Measurements from ENCODE around the gene EIF4A3.

DNA sequence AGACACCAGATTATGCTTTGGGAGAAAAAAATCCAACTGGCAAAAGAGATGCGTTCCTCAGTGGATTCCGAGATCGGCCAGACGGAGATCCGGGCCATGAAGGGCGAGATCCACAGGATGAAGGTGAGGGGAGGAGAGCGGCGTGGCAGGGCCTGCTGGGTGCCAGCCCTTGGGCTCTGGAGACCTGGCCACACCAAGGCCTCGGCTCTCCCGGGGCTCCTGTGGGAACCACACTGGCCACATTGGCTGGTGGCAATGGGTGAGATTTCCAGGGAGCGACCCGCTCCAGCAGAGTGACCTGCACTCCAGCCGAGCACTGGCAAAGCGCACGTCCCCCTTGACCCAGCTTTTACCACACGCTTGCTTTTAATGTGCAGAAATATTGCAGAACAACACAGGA lies 57.2 kb downstream of the EIF4A3 start:
- TF ChIP-seq POLR2A (IDR thresholded peaks at IDR 0.05), result no peak
- TF ChIP-seq, protein P1, sequence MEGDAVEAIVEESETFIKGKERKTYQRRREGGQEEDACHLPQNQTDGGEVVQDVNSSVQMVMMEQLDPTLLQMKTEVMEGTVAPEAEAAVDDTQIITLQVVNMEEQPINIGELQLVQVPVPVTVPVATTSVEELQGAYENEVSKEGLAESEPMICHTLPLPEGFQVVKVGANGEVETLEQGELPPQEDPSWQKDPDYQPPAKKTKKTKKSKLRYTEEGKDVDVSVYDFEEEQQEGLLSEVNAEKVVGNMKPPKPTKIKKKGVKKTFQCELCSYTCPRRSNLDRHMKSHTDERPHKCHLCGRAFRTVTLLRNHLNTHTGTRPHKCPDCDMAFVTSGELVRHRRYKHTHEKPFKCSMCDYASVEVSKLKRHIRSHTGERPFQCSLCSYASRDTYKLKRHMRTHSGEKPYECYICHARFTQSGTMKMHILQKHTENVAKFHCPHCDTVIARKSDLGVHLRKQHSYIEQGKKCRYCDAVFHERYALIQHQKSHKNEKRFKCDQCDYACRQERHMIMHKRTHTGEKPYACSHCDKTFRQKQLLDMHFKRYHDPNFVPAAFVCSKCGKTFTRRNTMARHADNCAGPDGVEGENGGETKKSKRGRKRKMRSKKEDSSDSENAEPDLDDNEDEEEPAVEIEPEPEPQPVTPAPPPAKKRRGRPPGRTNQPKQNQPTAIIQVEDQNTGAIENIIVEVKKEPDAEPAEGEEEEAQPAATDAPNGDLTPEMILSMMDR (IDR thresholded peaks at IDR 0.05), result no peak
- TF ChIP-seq POLR2AphosphoS5 (IDR thresholded peaks at IDR 0.05), result no peak
